CD14-positive monocyte (primary cell): ENCODE measurements around the gene CIP2A. TPM values are rescaled to one million over a fixed set of nuclear protein-coding genes. Genes with fewer than 3 reads are reported as not detected.

Experiments
- DNase-seq, 3 donors: peaks; one replicate each; pipeline ENCODE4 v3.0.0-alpha.2; 2011 to 2022
- H2AFZ ChIP-seq: 2 replicates; pipeline ENCODE4 v1.6.0; 2012; ENCODE audit warnings: mild to moderate bottlenecking, low read depth, low read length, inconsistent platforms; ENCODE audit not compliant: insufficient read depth, poor library complexity, severe bottlenecking
- H3K27ac ChIP-seq, 2 donors: 1 replicate in 1 of 2; 2 replicates in 1 of 2; pipeline ENCODE4 v1.5.1; 2012 to 2013; ENCODE audit warnings: low read length in 2 of 2, control low read depth in 1 of 2, inconsistent platforms in 1 of 2, low read depth in 1 of 2, mild to moderate bottlenecking in 1 of 2
- H3K27me3 ChIP-seq, 2 donors: one replicate each; pipeline versions ENCODE4 v1.6.0 to v1.6.1; 2011 to 2013; ENCODE audit warnings: low read length in 2 of 2; ENCODE audit not compliant: control insufficient read depth in 2 of 2, insufficient read depth in 2 of 2
- H3K36me3 ChIP-seq, 2 donors: replicated peaks in 1 of 2; 1 replicate in 1 of 2; 2 replicates in 1 of 2; pipeline versions ENCODE4 v1.5.1 to v1.6.1; 2012 to 2013; ENCODE audit warnings: low read length in 2 of 2, control low read depth in 1 of 2, inconsistent platforms in 1 of 2, mild to moderate bottlenecking in 1 of 2; ENCODE audit not compliant: insufficient read depth in 2 of 2, control insufficient read depth in 1 of 2
- H3K4me1 ChIP-seq, 2 donors: 1 replicate in 1 of 2; 2 replicates in 1 of 2; pipeline versions ENCODE4 v1.5.1 to v1.6.1; 2012 to 2013; ENCODE audit warnings: low read length in 2 of 2, control low read depth in 1 of 2, inconsistent platforms in 1 of 2, mild to moderate bottlenecking in 1 of 2, moderate library complexity in 1 of 2; ENCODE audit not compliant: insufficient read depth in 2 of 2, control insufficient read depth in 1 of 2
- H3K4me2 ChIP-seq: replicated peaks from 2 replicates; pipeline ENCODE3; 2012; ENCODE audit warnings: low read length, moderate library complexity, mild to moderate bottlenecking; ENCODE audit not compliant: poor library complexity, severe bottlenecking; ENCODE audit errors: extremely low read depth
- H3K4me3 ChIP-seq, 3 experiments: fragments of 200-600 bp in 1 of 3; sonication (generic) in 1 of 3; replicated peaks in 1 of 3; 1 replicate in 2 of 3; 2 replicates in 1 of 3; pipeline ENCODE4 v1.5.1; 2011 to 2013; ENCODE audit warnings: low read length in 3 of 3, mild to moderate bottlenecking in 3 of 3, control low read depth in 2 of 3, low read depth in 2 of 3, inconsistent platforms in 1 of 3, moderate library complexity in 1 of 3
- H3K79me2 ChIP-seq: 2 replicates; pipeline ENCODE4 v1.6.0; 2012; ENCODE audit warnings: mild to moderate bottlenecking, control low read depth, inconsistent platforms, low read length, moderate library complexity; ENCODE audit not compliant: insufficient read depth
- H3K9ac ChIP-seq: 2 replicates; pipeline ENCODE4 v1.6.0; 2017; ENCODE audit warnings: low read length, mild to moderate bottlenecking; ENCODE audit not compliant: insufficient read depth, poor library complexity, severe bottlenecking
- H3K9me3 ChIP-seq, 2 donors: replicated peaks in 1 of 2; 1 replicate in 1 of 2; 2 replicates in 1 of 2; pipeline versions ENCODE4 v1.5.1 to v1.6.1; 2012 to 2013; ENCODE audit warnings: low read length in 2 of 2, control low read depth in 1 of 2; ENCODE audit not compliant: control insufficient read depth in 1 of 2, insufficient read depth in 1 of 2
- H4K20me1 ChIP-seq: 2 replicates; pipeline ENCODE4 v1.6.0; 2012; ENCODE audit warnings: mild to moderate bottlenecking, low read length, control low read depth, moderate library complexity; ENCODE audit not compliant: insufficient read depth
- H3K27ac Mint-ChIP-seq, 7 donors: one replicate each; pipeline ENCODE4 v1.8.0; 2020; ENCODE audit warnings: mild to moderate bottlenecking in 7 of 7, mixed read lengths in 7 of 7, moderate library complexity in 6 of 7, inconsistent platforms in 2 of 7
- H3K27me3 Mint-ChIP-seq, 3 donors: one replicate each; pipeline ENCODE4 v1.8.0; 2021 to 2022; ENCODE audit warnings: low read depth in 3 of 3, mild to moderate bottlenecking in 3 of 3, mixed read lengths in 3 of 3, moderate library complexity in 3 of 3, inconsistent platforms in 1 of 3
- H3K36me3 Mint-ChIP-seq, 2 donors: one replicate each; pipeline ENCODE4 v1.8.0; 2020; ENCODE audit warnings: mixed read lengths in 2 of 2, inconsistent platforms in 1 of 2, mild to moderate bottlenecking in 1 of 2
- H3K4me1 Mint-ChIP-seq: one replicate; pipeline ENCODE4 v1.8.0; 2020; ENCODE audit warnings: mild to moderate bottlenecking, mixed read lengths
- H3K4me3 Mint-ChIP-seq, 2 donors: one replicate each; pipeline ENCODE4 v1.8.0; 2020; ENCODE audit warnings: mild to moderate bottlenecking in 2 of 2, mixed read lengths in 2 of 2, moderate library complexity in 1 of 2
- H3K9me3 Mint-ChIP-seq, 7 donors: one replicate each; pipeline ENCODE4 v1.8.0; 2020 to 2022; ENCODE audit warnings: mixed read lengths in 7 of 7, mild to moderate bottlenecking in 6 of 7, moderate library complexity in 6 of 7, inconsistent platforms in 2 of 7
- CTCF ChIP-seq: fragments of 200-600 bp; IDR thresholded peaks from one replicate; pipeline ENCODE4 v1.8.0; 2022; ENCODE audit warnings: antibody characterized with exemption, mild to moderate bottlenecking
- WGBS: methylation state at CpG from one replicate; pipeline ENCODE4 v1.1.5; 2013; ENCODE audit warnings: missing lambda C conversion rate; ENCODE audit not compliant: insufficient coverage; 5-methylcytosine and 5-hydroxymethylcytosine counted together
- intact Hi-C, 2 donors: fragments of 100-400 bp; cut with micrococcal nuclease; formaldehyde crosslinking; loops; one replicate each; pipeline versions ENCODE4 v1.15.0 to v1.15.1; 2023
- polyA plus RNA-seq, 3 donors: library from polyadenylated mRNA; depleted of rRNA in 1 of 3; unstranded in 2 of 3; stranded (reverse) in 1 of 3; fragments of 300-500 nt in 2 of 3; fragments of >200 nt in 1 of 3; fragmentation: Illumina TruSeq in 2 of 3; gene quantifications; 1 replicate in 2 of 3; 2 replicates in 1 of 3; pipeline ENCODE4 v1.2.3, GENCODE V29; 2012 to 2021

Gene CIP2A
- polyA plus RNA-seq, 3 donors, result 0.57 to 5.0 (median 1.3) TPM

DNA sequence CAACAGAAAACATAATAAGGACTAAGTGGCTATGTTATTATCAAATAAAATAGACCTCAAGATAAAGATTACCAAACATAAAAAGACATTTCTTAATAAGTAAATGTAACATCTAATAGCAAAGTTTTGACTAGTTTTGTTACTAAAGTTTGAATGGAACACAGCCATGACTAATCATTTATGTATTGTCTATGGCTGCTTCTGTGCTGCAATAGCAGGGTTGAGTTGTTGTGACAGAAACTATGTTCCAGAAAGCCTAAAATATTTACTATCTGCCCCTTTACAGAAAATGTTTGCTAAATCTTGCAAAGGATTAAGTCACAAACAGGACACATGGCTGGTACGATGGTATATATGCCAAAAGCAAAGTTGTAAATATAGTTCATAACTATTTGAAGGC is 40.9 kb downstream of the CIP2A start:
- H4K20me1 ChIP-seq, result no peaks in the 10 kb centered on the region
- no peaks in the 10 kb centered on the region for H3K79me2 ChIP-seq
- peaks cover 36 to 59% of the 10 kb centered on the region in 2 donors for H3K36me3 Mint-ChIP-seq
- H3K9ac ChIP-seq, result no peak overlapping the region
- no peaks in the 10 kb centered on the region for H3K27me3 Mint-ChIP-seq
- no peak overlapping the region for H3K27ac ChIP-seq
- no peaks in the 10 kb centered on the region for H3K4me1 Mint-ChIP-seq
- no peak for DNase-seq
- H3K4me3 ChIP-seq, result no peak overlapping the region
- no peak for TF ChIP-seq CTCF
- H3K27ac Mint-ChIP-seq, result no peak overlapping the region
- no peak overlapping the region for H3K4me3 Mint-ChIP-seq
- H3K4me2 ChIP-seq, result no peak overlapping the region
- no peak overlapping the region for H2AFZ ChIP-seq
- H3K9me3 ChIP-seq, result no peaks in the 10 kb centered on the region
- peaks cover 0 to 4% (median 0%) of the 10 kb centered on the region in 7 donors for H3K9me3 Mint-ChIP-seq
- WGBS, result no CpG with 5 or more reads among the region's 1 CpG
- peaks cover 30 to 68% of the 10 kb centered on the region in 2 donors for H3K36me3 ChIP-seq
- intact Hi-C loops, result no loop called here
- no peaks in the 10 kb centered on the region for H3K27me3 ChIP-seq
- no peaks in the 10 kb centered on the region for H3K4me1 ChIP-seq

DNA sequence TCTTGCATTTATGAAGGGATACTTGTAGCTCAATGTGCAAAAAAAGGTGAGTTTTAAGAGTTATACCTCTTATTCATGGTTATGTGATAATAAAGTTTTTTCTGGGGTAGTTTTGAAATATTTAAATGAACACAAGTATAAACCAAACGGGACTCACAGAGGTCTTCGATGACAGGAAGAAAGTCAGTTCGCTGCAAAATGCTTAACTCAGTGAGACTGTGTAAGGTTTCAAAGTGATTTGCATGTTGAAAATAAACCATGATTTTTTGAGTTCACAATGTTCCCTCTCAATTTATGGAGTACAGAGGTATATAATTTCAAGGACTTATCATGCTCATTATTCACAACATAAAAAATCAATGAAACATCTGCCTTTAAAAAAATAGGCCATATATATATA is 42.5 kb downstream of the CIP2A start:
- H3K36me3 ChIP-seq, result peaks cover 28 to 66% of the 10 kb centered on the region in 2 donors
- Mint-ChIP-seq H3K36me3 (peaks cover 40 to 58% of the 10 kb centered on the region in 2 donors), H3K4me1 (no peaks in the 10 kb centered on the region), H3K27ac (no peak overlapping the region), H3K27me3 (peaks cover 0 to 3% (median 0%) of the 10 kb centered on the region in 3 donors), H3K9me3 (peaks cover 0 to 4% (median 0%) of the 10 kb centered on the region in 7 donors), H3K4me3 (no peak overlapping the region)
- H4K20me1 ChIP-seq, result no peaks in the 10 kb centered on the region
- no peaks in the 10 kb centered on the region for H3K79me2 ChIP-seq
- no peak overlapping the region for H3K9ac ChIP-seq
- intact Hi-C loops, result no loop called here
- no peaks in the 10 kb centered on the region for H3K4me1 ChIP-seq
- WGBS, result no CpG with 5 or more reads among the region's 3 CpGs
- no peak for DNase-seq
- no peak overlapping the region for H2AFZ ChIP-seq
- H3K4me2 ChIP-seq, result no peak overlapping the region
- no peaks in the 10 kb centered on the region for H3K27me3 ChIP-seq
- no peak overlapping the region for H3K27ac ChIP-seq
- no peaks in the 10 kb centered on the region for H3K9me3 ChIP-seq
- no peak overlapping the region for H3K4me3 ChIP-seq
- TF ChIP-seq CTCF, result no peak
